SKM-1 (cell line): ENCODE measurements around the gene TSNAX.

Experiments used
- DNase-seq: peaks from one replicate; lab custom pipeline; 2025; ENCODE audit not compliant: unreplicated experiment; lab: John Stamatoyannopoulos, UW

The TSNAX gene

GRCh38 chr1:231518485-231519034 lies 9.9 kb upstream of the TSNAX start:
- no peak for DNase-seq

DNA sequence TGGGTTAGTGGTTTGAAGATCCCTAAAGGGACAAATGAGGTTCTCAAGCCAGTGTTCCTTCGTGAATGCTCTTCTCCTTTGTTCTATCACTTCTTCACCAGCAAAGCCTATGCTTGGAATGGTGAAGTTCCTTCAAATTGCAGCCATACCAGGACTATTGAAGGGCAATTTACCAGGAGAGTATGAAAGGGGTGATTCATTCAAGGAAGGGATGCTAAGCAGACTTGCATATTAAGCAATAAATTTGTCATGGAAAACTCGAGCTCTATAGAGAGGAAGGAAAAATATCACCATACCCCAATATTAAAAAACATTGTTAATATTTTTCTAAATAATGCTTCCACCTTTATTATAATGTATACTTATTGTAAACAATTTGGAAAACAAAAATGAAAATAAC lies 9.3 kb upstream of the TSNAX start:
- DNase-seq, result no peak

DNA sequence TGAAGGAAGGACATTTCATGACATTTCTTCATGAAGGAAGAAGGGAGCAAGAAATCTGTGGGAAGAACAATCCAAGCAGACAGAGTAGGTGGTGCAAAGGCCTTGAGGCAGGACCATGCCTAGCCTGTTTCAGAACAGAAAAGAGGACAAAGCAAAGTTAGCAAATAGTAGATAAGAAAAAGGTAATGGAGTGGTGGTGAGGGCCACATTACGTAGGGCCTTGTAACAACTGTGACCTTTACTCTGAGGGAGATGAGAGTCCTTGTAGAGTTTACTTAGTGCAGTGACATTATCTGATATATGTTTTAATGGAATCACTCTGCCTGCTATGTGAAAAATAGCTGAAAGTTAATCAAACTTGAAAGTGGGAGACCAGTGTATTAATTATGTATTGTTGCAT lies 6.4 kb upstream of the TSNAX start:
- no peak for DNase-seq

DNA sequence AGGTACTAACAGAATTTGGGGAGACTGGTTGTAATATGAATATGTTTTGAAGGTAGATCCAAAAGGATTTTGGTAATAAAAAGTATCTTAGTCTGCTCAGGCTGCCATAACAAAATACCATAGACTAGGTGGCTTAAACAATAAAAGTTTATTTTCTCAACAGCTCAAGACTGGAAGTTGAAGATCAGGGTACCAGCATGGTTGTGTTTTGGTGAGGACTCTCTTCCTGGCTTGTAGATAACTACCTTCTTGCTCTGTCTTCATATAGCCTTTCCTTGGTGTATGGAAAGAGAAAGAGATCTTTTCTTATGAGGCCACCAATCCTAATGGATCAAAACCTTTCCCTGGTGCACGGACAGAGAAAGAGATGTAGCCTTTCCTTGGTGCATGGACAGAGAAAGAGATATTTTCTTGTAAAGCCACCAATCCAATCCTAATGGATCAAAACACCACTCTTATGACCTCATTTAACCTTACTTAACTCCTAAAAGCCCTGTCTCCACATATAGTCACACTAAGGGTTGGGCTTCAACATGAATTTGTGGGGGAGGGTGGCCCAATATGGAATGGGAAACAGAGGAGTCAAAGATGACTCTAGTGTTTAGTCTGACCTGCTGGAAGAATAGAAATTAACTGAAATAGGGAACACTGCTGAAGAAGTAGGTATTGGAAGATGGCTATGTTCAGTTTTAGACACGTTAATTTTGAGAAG lies 5.4 kb upstream of the TSNAX start:
- no peak for DNase-seq

- DNase-seq, result peak; percentile 80
Observed at GRCh38 chr1:231523816-231524215, 4.7 kb upstream of the TSNAX start.

DNA sequence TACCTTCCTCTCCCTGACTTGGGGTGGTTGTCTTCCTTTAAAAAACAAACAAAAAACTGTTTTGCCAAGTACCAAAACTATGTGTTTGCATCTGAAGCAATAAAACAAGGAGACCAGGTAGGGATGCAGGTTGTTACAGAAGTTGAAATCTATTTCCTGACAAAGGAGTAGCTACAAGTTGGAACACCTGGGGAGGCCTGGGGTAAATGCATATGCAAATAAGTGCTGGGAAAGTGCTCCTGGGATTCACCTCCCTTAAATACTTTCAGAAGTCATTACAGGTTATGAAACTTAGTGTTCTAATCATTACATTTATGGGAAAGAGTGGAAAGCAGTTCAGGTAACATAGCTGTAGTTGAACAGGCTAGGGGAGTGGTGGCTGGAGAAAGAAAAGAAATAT lies 1.9 kb upstream of the TSNAX start:
- DNase-seq, result no peak

- DNase-seq, result peak; percentile 53
Observed at GRCh38 chr1:231527586-231528171, 790 bp upstream of the TSNAX start.

- no peak for DNase-seq
Observed at GRCh38 chr1:231533240-231533639, 4.8 kb downstream of the TSNAX start.

DNA sequence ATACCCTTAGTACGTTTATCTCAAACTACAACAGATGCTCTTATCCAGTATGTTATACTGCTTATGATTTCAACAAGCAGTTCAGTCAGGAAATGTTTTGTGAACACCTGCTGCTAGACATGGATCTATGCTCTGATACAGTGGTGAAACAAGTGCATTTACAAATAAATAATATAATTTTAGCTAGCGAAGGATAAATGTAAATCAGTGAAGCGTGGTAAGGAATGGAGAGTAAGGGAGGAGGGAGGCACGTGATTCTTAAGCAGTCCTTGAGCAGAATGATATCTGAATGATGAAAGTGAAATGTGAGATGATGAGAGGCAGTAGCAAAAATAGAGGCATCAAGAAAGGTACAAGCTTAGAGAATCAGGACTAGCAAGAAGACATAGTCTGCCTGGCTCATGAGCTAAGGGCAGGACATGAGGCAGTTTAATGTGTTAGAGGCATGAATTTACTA lies 6.3 kb downstream of the TSNAX start:
- no peak for DNase-seq

GRCh38 chr1:231536099-231536498 lies 7.6 kb downstream of the TSNAX start:
- no peak for DNase-seq

DNA sequence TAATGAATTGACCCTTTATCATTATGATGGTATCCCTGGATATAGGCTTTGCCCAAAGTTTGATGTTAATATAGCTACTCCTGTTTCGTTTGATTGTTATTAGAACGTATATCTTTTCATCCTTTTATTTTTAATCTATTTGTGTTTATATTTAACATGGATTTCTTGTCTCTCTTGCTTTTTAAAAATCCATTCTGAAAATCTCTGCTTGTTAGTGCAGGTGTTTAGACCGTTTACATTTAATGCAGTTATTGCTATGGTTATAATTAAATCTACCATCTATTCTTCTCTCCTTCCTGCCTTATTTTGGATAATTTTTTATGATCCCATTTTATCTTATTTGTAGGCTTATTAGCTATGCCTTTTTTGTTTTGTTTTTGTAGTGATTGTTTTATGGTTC lies 12.4 kb downstream of the TSNAX start:
- DNase-seq, result no peak

- no peak for DNase-seq
Observed at GRCh38 chr1:231541842-231542241, 13.4 kb downstream of the TSNAX start.

DNA sequence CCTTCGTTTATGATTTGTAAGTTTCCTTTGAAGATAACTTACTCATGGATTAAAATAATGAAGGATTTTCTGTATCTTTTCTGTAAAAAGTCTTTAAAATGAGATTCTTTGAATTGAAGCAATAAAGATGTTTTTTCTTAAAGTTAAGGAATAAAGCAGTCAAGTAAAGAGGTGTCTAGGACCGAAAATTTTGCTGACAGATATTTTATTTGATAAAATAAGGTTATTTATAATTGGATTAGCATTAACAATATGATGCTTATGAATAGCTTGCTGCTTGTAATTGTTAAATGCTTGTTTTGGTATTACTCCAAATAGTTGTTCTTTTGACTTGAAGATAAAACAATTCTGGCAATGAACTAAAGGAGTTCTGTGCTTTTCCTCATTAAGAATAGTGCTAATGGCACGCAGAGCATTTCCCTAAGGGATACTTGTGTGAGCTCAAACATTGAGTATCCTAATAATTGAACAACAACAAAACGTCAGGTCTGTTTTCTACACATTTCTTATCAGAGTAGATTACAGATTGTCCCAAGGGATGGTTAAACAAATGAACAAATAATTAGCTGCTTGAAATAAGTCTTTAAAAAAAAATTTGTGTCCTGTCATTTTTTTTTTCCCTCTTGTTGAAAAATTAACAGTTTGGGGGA lies 16.6 kb downstream of the TSNAX start:
- DNase-seq, result no peak

DNA sequence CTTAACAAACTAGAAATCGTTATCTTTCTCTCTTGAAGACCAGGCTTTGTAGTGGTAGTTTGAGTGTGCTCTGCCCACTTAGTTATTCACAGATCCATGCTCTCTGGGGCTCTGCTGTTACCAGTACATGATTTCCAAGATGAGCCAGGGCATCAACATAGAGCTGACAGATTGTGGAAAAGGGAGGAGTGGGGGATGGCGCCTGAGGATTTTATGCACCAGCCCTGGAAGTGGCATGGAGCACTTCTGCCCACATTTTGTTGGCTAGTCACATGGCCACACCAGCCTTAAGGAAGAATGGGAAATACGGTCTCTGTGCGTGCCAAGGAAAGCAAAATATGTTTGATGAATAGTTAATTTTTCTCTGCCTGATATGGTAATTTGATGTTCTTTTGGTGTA lies 18.2 kb downstream of the TSNAX start:
- no peak for DNase-seq

DNA sequence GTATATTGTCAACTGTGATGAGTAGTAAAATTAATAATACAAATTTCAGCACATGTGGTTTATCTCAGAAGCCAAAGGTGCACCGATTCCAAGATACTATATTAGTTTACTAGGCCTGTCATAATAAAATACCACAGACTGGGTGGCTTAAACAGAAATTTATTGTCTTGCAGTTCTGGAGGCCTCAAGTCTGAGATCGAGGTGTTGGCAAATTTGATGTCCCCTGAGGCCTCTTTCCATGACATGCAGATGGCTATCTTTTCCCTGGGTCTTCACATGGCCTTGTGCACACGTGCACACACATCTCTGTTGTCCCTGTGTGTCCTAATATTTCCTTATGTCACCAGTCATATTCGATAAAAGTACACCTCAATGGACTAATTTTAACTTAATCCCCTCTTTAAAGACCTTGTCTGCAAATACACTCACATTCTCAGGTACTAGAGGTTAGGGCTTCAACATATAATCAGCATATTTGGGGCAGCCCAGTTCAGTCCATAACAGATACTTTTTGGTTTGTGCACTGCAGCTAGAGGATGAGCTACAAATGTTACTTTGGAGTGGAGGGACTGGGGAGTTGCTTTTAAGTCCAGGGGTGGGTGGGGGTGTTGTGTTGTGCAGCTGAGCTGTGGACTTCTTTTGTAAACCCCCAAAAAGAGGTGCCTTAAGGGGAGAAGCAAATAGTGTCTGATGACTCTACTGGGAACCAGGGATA lies 21.4 kb downstream of the TSNAX start:
- no peak for DNase-seq

DNA sequence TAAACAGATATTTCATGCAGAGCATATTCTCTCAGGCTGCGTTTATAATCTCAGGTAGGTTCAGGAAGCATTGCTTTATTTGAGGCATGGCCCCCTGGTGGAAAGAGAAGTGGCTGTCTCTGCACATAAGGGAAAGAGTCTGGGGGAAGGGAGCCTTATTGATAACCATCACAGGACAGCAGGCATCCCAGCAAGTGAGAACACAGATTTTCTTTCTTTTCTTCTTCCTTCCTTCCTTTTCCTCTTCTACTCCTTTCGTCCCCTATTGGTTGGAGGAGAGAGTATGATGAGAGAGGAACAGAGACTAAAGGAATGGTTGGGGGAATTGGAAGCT lies 21.9 kb downstream of the TSNAX start:
- DNase-seq, result no peak

DNA sequence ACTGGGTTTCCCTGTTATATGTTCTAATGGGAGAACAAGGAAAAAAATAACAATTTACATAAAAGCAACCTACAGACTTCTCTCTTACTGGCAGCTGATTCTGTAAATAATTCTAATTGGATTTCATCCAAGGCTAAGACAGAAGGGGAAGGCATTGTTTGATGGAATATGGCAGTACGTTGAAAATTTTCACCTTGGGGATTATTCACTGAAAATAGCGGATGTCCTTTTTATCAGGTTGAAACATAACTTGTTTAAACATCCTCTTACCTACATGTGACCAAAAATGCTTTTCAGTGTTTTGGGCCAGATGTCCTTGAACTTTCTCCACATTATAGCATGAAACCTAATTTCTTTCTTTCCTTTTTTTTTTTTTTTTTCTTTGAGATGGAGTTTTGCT lies 24.9 kb downstream of the TSNAX start:
- no peak for DNase-seq

GRCh38 chr1:231554969-231555368 lies 26.5 kb downstream of the TSNAX start:
- DNase-seq, result no peak

DNA sequence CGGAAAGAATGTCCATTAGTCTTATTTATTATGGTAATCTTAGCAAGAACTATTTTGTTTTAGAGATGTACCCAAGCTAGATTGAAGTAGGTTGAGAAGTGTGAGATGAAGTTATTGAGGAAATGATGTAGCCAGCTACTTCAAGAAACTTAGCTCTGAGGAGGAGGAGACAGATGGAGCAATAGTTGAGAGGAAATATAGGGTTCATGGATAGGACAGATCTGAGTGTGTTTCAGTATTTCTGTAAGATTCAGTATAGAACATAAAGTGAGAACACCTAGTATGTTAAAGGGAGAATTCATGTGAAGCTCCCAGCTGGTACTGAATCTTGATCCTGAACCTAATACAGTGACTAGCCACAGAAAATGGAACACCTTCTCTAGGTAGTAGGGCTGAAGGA lies 28.9 kb downstream of the TSNAX start:
- peak; percentile 35 for DNase-seq

DNA sequence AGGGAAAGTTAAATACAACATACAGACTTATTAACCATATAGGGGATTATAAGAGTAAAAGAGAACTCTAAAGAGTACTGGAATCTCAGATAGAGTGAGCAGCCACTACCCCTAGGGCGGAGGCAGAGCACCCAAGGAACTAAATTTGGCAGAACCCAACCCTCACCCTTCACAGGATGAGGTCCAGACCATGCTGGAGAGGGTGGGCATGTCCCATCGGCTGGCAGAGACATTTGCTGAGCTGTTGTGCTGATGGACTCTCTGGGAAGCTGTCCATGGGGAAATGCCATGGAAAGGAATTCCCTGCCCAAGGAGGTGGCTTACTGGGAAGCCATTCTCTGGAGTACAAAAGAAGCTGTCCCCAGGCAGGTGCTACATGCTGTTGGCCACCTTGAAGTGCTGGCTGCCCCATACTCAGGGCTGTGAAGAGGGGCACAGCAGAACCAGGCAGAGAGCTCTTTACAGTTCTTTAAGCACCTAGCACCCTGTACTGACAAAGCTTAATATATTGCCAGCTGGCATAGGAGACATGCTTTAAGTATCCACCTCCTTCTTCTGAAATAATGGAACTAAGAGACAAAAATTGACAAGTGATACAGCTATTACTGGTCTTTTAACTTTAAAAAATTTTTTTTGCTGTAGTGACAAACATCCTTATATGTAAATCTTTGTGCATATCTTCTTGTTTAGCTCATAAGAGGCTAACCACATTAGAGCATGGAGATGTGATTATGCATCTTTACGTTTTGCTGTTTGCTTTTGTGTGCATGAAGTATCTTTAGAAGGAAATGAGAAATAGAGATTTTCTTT lies 29.6 kb downstream of the TSNAX start:
- no peak for DNase-seq

GRCh38 chr1:231558708-231559185 lies 30.3 kb downstream of the TSNAX start:
- DNase-seq, result no peak
